DOHH2 (cell line): Measurements from ENCODE around the gene CCDC89.

Experiments
- CTCF ChIP-seq: fragments of 200-600 bp; sonication (generic); IDR thresholded peaks from one replicate; pipeline ENCODE4 v1.5.1; 2014; ENCODE audit warnings: antibody characterized with exemption, mild to moderate bottlenecking, low read depth, low read length; ENCODE audit not compliant: poor library complexity, severe bottlenecking
- EZH2phosphoT487 ChIP-seq: fragments of 200-600 bp; sonication (generic); IDR thresholded peaks from 2 replicates; pipeline ENCODE4 v1.6.1; 2017; ENCODE audit warnings: borderline replicate concordance, mild to moderate bottlenecking, antibody characterized with exemption, low read length, moderate library complexity, mixed read lengths

GRCh38 chr11:85694385-85694980 lies 8.5 kb upstream of the CCDC89 start:
- TF ChIP-seq CTCF: peak; percentile 64
- no peak for TF ChIP-seq EZH2phosphoT487
